Measurements from ENCODE around the gene SLC7A5.

DNA sequence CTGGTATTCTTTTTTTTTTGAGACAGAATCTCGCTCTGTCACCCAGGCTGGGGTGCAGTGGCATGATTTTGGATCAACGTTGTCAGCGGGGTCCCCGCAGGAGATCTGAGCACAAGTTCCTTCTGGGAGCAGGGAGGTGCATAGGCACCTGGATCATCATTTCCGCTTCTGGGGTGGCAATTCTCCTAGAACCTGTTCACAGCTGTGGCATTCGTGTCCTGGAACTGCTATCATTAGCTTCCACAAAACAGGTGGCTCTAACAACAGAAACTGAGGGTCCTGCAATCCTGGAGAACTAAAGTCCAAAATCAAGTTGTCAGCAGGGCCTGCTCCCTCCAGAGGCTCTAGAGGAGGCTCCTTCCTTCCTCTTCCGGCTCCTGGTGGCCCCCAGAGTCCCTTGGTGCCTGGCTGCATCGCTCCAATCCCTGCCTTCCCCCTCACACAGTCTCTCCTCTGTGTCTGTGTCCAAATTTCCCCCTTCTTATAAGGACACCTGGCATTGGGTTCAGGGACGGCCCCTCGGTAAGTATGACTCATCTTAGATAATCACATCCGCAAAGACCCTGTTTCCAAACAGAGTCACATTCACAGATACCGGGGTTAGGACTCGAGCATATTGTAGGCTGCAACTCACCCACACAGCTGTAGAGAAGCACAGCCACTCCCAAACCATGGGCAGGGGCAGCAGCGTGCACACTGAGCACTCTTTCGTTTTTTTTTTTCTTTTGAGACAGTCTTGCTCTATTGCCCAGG is 60.0 kb downstream of the SLC7A5 start:
- TF ChIP-seq POLR2A (IDR thresholded peaks at IDR 0.05; ENCODE audit: low read depth, low read length) (no peak), EZH2 (IDR thresholded peaks at IDR 0.05; ENCODE audit: borderline replicate concordance, low read depth, low read length, severe bottlenecking) (no peak)
- TF ChIP-seq, protein P1, sequence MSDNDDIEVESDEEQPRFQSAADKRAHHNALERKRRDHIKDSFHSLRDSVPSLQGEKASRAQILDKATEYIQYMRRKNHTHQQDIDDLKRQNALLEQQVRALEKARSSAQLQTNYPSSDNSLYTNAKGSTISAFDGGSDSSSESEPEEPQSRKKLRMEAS (IDR thresholded peaks at IDR 0.05; ENCODE audit: insufficient read depth, insufficient read length): no peak
- TF ChIP-seq, protein P2, sequence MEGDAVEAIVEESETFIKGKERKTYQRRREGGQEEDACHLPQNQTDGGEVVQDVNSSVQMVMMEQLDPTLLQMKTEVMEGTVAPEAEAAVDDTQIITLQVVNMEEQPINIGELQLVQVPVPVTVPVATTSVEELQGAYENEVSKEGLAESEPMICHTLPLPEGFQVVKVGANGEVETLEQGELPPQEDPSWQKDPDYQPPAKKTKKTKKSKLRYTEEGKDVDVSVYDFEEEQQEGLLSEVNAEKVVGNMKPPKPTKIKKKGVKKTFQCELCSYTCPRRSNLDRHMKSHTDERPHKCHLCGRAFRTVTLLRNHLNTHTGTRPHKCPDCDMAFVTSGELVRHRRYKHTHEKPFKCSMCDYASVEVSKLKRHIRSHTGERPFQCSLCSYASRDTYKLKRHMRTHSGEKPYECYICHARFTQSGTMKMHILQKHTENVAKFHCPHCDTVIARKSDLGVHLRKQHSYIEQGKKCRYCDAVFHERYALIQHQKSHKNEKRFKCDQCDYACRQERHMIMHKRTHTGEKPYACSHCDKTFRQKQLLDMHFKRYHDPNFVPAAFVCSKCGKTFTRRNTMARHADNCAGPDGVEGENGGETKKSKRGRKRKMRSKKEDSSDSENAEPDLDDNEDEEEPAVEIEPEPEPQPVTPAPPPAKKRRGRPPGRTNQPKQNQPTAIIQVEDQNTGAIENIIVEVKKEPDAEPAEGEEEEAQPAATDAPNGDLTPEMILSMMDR (IDR thresholded peaks at IDR 0.05; ENCODE audit: extremely low read depth in 1 of 2, insufficient read depth in 1 of 2, low read depth in 1 of 2, low read length in 2 of 2): no peak
